HepG2 (cell line): ENCODE measurements around the gene PPP2R2C. TPM values are rescaled to one million over a fixed set of nuclear protein-coding genes. Genes with fewer than 3 reads are reported as not detected.
A peak's percentile ranks its signal among the peaks of the same experiment; 100 is the strongest.

ENCODE experiments used
- ASH2L ChIP-seq: fragments of 300-600, 200-600 bp; sonication (generic); IDR thresholded peaks from 2 replicates; pipeline ENCODE4 v1.7.0; 2017; ENCODE audit warnings: low read depth, mild to moderate bottlenecking, moderate library complexity, mixed read lengths, low read length; ENCODE audit not compliant: insufficient read length
- HBP1 ChIP-seq: IDR thresholded peaks from 2 replicates; pipeline ENCODE4 v1.6.1; 2016; ENCODE audit warnings: low read depth, control low read depth
- KDM6A ChIP-seq: IDR thresholded peaks from 2 replicates; pipeline ENCODE4 v1.6.1; 2016; ENCODE audit warnings: low read depth
- KLF13 ChIP-seq: sonication (generic); formaldehyde crosslinking; IDR thresholded peaks from 2 replicates; pipeline ENCODE4 v1.4.0; 2020; ENCODE audit warnings: mild to moderate bottlenecking, missing genetic modification reagents
- KLF6 ChIP-seq: IDR thresholded peaks from 2 replicates; pipeline ENCODE4 v1.8.0; 2016; ENCODE audit warnings: missing biosample characterization, missing genetic modification reagents
- MYC ChIP-seq: sonication (generic); formaldehyde crosslinking; IDR thresholded peaks from 2 replicates; pipeline ENCODE4 v1.9.0; 2021; ENCODE audit warnings: missing genetic modification reagents, borderline replicate concordance
- NFYB ChIP-seq: sonication (generic); formaldehyde crosslinking; IDR thresholded peaks from 2 replicates; pipeline ENCODE4 v1.4.0; 2020; ENCODE audit warnings: missing genetic modification reagents
- NFYC ChIP-seq: IDR thresholded peaks from 2 replicates; pipeline ENCODE4 v1.6.1; 2016; ENCODE audit warnings: missing genetic modification reagents, missing compliant biosample characterization
- RBM39 ChIP-seq: fragments of 200-400 bp; formaldehyde crosslinking; IDR thresholded peaks from one replicate; pipeline ENCODE4 v1.6.1; 2018; ENCODE audit warnings: antibody characterized with exemption, mild to moderate bottlenecking, low read depth, low read length; ENCODE audit not compliant: poor library complexity, severe bottlenecking
- RERE ChIP-seq: IDR thresholded peaks from 2 replicates; pipeline ENCODE4 v1.6.1; 2016; ENCODE audit warnings: low read depth, missing genetic modification reagents, missing compliant biosample characterization
- SP5 ChIP-seq: IDR thresholded peaks from 2 replicates; pipeline ENCODE4 v1.6.1; 2016; ENCODE audit warnings: low read depth, borderline replicate concordance
- TFAP4 ChIP-seq: sonication (generic); IDR thresholded peaks from 2 replicates; pipeline ENCODE4 v1.6.1; 2016; ENCODE audit warnings: low read depth, borderline replicate concordance
- TFDP2 ChIP-seq: sonication (generic); formaldehyde crosslinking; IDR thresholded peaks from 2 replicates; pipeline ENCODE4 v1.4.0; 2020; ENCODE audit warnings: missing genetic modification reagents
- TSC22D2 ChIP-seq: sonication (generic); formaldehyde crosslinking; IDR thresholded peaks from 2 replicates; pipeline ENCODE4 v1.5.1; 2020; ENCODE audit warnings: missing genetic modification reagents, mild to moderate bottlenecking, borderline replicate concordance
- ZBTB26 ChIP-seq: IDR thresholded peaks from 2 replicates; pipeline ENCODE4 v1.6.1; 2016; ENCODE audit warnings: missing compliant biosample characterization, missing genetic modification reagents, borderline replicate concordance
- ZNF557 ChIP-seq: sonication (generic); formaldehyde crosslinking; IDR thresholded peaks from 2 replicates; pipeline ENCODE4 v1.4.0; 2020; ENCODE audit warnings: missing genetic modification reagents
- ZNF598 ChIP-seq: sonication (generic); formaldehyde crosslinking; IDR thresholded peaks from 2 replicates; pipeline ENCODE4 v1.5.1; 2020; ENCODE audit warnings: mild to moderate bottlenecking, missing genetic modification reagents, borderline replicate concordance
- ZNF605 ChIP-seq: sonication (generic); formaldehyde crosslinking; IDR thresholded peaks from 2 replicates; pipeline ENCODE4 v1.8.0; 2022; ENCODE audit warnings: mild to moderate bottlenecking, missing genetic modification reagents
- ZNF768 ChIP-seq: sonication (generic); formaldehyde crosslinking; IDR thresholded peaks from 2 replicates; pipeline ENCODE4 v1.4.0; 2020; ENCODE audit warnings: missing genetic modification reagents
- ZNF839 ChIP-seq: sonication (generic); formaldehyde crosslinking; IDR thresholded peaks from 2 replicates; pipeline ENCODE4 v1.4.0; 2020; ENCODE audit warnings: missing genetic modification reagents, mild to moderate bottlenecking, borderline replicate concordance
- polyA plus RNA-seq, 8 experiments: library from polyadenylated mRNA; depleted of rRNA in 3 of 8; stranded (reverse) in 7 of 8; unstranded in 1 of 8; fragments of >200 nt; fragmentation: Illumina TruSeq in 4 of 8; extraction: Trizol in 4 of 8; gene quantifications; 2 replicates each; pipeline versions ENCODE4 v1.2.1 to v1.2.3, GENCODE V29; 2011 to 2016; ENCODE audit warnings: low read depth in 4 of 8, missing spikeins in 1 of 8, mixed read lengths in 1 of 8; ENCODE audit not compliant: insufficient read depth in 1 of 8
- total RNA-seq, 5 experiments: library from RNA; depleted of rRNA; stranded (reverse); fragments of >200 nt; fragmentation: Illumina TruSeq; extraction: Trizol; gene quantifications; 2 replicates each; pipeline ENCODE4 v1.2.3, GENCODE V29; 2016; ENCODE audit warnings: low read depth in 1 of 5

The PPP2R2C gene
- total and polyA plus RNA-seq, 2 of the 13 experiments (the other 11 are each of a cell fraction or from before 2014, with no cell fraction given), result 0.60 to 8.6 TPM

GRCh38 chr4:6272863-6273660, 199.4 kb downstream of the PPP2R2C start (continued):
- TF ChIP-seq HBP1 (CRISPR knock-in tag), result no peak
- TF ChIP-seq KLF13 (CRISPR knock-in tag), result no peak
- TF ChIP-seq RBM39, result no peak
- no peak for TF ChIP-seq SP5 (CRISPR knock-in tag)
- no peak for TF ChIP-seq ZNF598 (CRISPR knock-in tag)
- TF ChIP-seq TSC22D2, result no peak
- TF ChIP-seq TFAP4, result peak; percentile 78; the same call in 1 of the 2 replicates
- peak; percentile 41 for TF ChIP-seq ASH2L
- TF ChIP-seq NFYC, result no peak
- no peak for TF ChIP-seq ZNF557 (CRISPR knock-in tag)
- TF ChIP-seq ZNF839 (CRISPR knock-in tag), result no peak
- TF ChIP-seq KLF6, result no peak
- TF ChIP-seq ZBTB26 (CRISPR knock-in tag), result no peak; the same call in 1 of the 2 replicates
- no peak for TF ChIP-seq ZNF605 (CRISPR knock-in tag)
- TF ChIP-seq MYC, result peak; percentile 52; the same call in 1 of the 2 replicates
- no peak for TF ChIP-seq TFDP2 (CRISPR knock-in tag)
- TF ChIP-seq ZNF768 (CRISPR knock-in tag), result no peak
- no peak for TF ChIP-seq RERE (CRISPR knock-in tag)
- TF ChIP-seq NFYB (CRISPR knock-in tag), result no peak
- TF ChIP-seq KDM6A, result no peak
